GM12891 (cell line): Measurements from ENCODE around the gene PPFIA3. TPM values are rescaled to one million over a fixed set of nuclear protein-coding genes. Genes with fewer than 3 reads are reported as not detected.
A peak's percentile ranks its signal among the peaks of the same experiment; 100 is the strongest.
"Not testable (repeated sequence)": the region's sequence is repeated elsewhere in the genome, so short reads cannot be mapped to it uniquely, and the experiment has no call there.

Experiments used
- DNase-seq: peaks from one replicate; pipeline ENCODE4 v3.0.0; 2011; ENCODE audit warnings: low spot score; ENCODE audit not compliant: insufficient read length
- FAIRE-seq: peaks from 2 replicates; lab custom pipeline; 2011; peaks lifted over from hg19 to GRCh38; lab: Jason Lieb, UNC
- PAX5 ChIP-seq: IDR thresholded peaks from 2 replicates; pipeline ENCODE4 v1.6.1; 2011; ENCODE audit warnings: low read length, moderate library complexity, mild to moderate bottlenecking; ENCODE audit not compliant: insufficient read depth, severe bottlenecking
- POLR2A ChIP-seq: IDR thresholded peaks from 2 replicates; pipeline ENCODE4 v1.6.1; 2011; ENCODE audit warnings: low read depth, low read length, control low read depth
- POLR2AphosphoS5 ChIP-seq: IDR thresholded peaks from 2 replicates; pipeline ENCODE4 v1.6.1; 2011; ENCODE audit warnings: low read depth, low read length, control low read depth
- POU2F2 ChIP-seq: IDR thresholded peaks from 2 replicates; pipeline ENCODE4 v1.6.1; 2011; ENCODE audit warnings: low read depth, mild to moderate bottlenecking, control low read depth, low read length, moderate library complexity
- SPI1 ChIP-seq: IDR thresholded peaks from 2 replicates; pipeline ENCODE4 v1.6.1; 2011; ENCODE audit warnings: low read depth, low read length, control low read depth
- TAF1 ChIP-seq: IDR thresholded peaks from 2 replicates; pipeline ENCODE4 v1.6.1; 2011; ENCODE audit warnings: low read depth, low read length, control low read depth
- polyA plus RNA-seq: library from polyadenylated mRNA; unstranded; fragments of >200 nt; gene quantifications from one replicate; pipeline ENCODE4 v1.2.1, GENCODE V29; 2012; ENCODE audit warnings: low read depth, missing spikeins, inconsistent platforms; ENCODE audit not compliant: missing spikeins

Gene PPFIA3
- polyA plus RNA-seq: 0.27 TPM

- no peak for DNase-seq
- no peak for TF ChIP-seq POU2F2
- no peak for TF ChIP-seq POLR2A
- TF ChIP-seq TAF1: no peak
- no peak for TF ChIP-seq PAX5
- TF ChIP-seq SPI1: no peak
- no peak for TF ChIP-seq POLR2AphosphoS5
- no peak for FAIRE-seq
Measured at GRCh38 chr19:49119411-49120324, at the start of gene PPFIA3. Gene PPFIA3, plus strand, starts transcription at chr19:49119544. Its CDS starts 8,330 bp downstream, at chr19:49127874.

DNA sequence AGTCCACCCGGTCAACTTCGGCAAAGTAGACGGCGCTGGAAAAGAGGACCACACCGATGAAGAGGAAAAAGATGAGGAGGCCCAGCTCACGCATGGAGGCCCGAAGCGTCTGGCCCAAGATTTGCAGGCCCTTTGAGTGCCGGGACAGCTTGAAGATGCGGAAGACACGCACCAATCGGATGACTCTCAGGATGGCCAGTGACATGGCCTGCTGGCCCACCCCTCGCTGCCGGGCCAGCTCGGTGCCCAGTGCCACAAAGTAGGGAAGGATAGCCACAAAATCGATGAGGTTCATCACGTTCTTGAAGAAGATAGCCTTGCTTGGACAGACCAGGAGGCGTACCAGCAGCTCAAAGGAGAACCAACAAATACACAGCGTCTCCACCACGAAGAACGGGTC, 48.9 kb upstream of the PPFIA3 start:
- DNase-seq (no peak), FAIRE-seq (no peak)
- TF ChIP-seq POLR2AphosphoS5: no peak
- TF ChIP-seq SPI1: no peak
- no peak for TF ChIP-seq POLR2A
- no peak for TF ChIP-seq TAF1
- no peak for TF ChIP-seq PAX5
- no peak for TF ChIP-seq POU2F2

DNA sequence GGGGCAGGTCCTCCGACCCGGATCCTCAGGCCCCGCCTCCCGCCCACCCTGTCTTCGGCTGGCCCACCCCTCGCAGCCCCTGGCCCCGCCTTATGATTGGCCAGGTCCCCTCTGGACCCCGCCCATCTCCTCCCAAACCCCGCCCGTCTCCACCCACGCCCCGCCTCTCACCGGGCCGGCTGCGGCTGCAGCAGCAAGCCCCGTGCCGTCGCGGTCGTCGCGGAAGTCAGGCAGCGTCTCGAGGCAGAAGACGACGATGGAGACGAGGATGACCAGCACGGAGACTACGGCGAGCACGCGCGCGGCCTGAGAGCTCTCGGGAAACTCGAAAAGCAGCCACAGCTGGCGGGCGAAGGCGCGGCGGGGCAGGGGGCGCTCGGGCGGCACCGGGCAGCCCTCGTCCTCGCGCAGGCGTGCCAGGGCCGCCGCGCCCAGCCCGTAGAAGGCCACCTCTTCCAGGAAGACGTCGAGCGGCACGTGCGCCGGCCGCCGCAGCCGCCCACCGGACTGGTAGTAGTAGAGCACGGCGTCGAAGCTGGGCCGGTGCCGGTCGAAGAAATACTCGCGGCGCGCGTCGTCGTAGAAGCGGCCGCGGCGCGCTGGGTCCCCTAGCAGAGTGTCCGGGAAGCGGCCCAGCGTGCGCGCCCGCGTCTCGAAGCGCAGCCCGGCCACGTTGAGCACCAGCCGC, 47.3 kb upstream of the PPFIA3 start:
- TF ChIP-seq SPI1: no peak
- TF ChIP-seq PAX5: no peak
- no peak for TF ChIP-seq POU2F2
- no peak for TF ChIP-seq POLR2AphosphoS5
- TF ChIP-seq TAF1: no peak
- no peak for TF ChIP-seq POLR2A
- DNase-seq: no peak
- FAIRE-seq: no peak

DNA sequence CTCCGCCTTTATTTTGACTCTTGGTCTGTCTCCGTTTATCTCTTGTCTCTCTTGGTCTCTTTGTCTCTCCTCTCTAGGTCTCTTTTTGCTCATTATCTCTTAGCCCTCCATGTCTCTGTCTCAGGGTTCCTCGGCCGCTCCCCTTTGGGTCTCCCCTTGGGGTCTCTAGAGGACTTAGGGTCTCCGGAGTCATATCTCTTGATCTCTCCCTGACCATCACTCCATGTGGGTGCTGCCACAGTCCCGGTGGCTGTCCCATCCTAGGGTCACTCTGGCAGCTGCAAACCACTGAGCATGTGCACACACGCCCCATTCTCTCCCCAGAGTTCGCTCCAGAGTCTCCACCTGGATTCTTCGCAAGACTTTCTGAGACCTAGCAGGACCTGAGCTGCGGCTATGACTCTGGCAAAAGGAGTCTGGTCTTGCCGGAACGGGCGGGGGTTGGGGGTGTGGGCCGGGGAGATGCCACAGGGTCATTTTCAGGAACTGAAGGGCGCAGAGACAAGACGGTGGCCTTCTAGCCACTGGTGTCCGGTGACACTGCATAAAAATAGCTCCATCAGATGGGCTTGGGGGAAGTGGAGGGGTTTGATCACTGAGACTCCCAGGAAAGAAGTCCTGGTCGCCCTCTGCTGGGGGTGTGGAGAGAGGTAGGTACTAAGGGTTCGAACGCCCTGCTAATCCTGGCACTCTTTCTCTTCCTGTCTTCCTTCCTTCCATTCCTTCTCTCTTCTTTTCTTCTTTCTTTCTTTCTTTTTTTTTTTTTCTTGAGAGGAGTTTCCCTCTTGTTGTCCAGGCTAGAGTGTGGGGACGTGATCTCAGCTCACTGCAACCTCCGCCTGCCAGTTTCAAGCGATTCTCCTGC, 45.6 kb upstream of the PPFIA3 start:
- FAIRE-seq: no peak
- TF ChIP-seq POLR2AphosphoS5 (no peak), POLR2A (no peak), PAX5 (no peak), SPI1 (no peak), TAF1 (no peak), POU2F2 (no peak)
- DNase-seq: no peak

GRCh38 chr19:49074869-49075268, 44.5 kb upstream of the PPFIA3 start:
- not testable (repeated sequence) for DNase-seq
- peak; percentile 9 for FAIRE-seq

DNA sequence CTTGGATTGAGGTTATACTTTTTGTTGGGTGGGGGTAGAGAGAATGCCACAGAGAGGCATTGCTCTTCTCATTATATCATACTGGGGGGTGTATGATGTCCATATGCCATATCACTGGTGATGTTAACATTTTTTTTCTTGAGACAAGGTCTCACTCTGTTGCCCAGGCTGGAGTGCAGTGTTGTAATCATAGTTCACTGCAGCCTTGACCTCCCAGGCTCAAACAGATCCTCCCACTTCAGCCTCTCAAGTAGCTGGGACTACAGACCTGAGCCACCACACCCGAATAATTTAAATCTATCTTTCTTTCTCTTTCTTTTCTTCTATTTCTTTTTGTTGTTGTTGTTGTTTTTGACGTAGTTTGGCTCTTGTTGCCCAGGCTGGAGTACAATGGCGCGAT, 39.0 kb upstream of the PPFIA3 start:
- DNase-seq (no peak), FAIRE-seq (no peak)
- TF ChIP-seq POU2F2 (no peak), TAF1 (no peak)

- FAIRE-seq (no peak), DNase-seq (no peak)
- TF ChIP-seq SPI1 (no peak), PAX5 (no peak), POLR2AphosphoS5 (no peak), POLR2A (no peak)
Measured at GRCh38 chr19:49081273-49081672, 38.1 kb upstream of the PPFIA3 start.

DNA sequence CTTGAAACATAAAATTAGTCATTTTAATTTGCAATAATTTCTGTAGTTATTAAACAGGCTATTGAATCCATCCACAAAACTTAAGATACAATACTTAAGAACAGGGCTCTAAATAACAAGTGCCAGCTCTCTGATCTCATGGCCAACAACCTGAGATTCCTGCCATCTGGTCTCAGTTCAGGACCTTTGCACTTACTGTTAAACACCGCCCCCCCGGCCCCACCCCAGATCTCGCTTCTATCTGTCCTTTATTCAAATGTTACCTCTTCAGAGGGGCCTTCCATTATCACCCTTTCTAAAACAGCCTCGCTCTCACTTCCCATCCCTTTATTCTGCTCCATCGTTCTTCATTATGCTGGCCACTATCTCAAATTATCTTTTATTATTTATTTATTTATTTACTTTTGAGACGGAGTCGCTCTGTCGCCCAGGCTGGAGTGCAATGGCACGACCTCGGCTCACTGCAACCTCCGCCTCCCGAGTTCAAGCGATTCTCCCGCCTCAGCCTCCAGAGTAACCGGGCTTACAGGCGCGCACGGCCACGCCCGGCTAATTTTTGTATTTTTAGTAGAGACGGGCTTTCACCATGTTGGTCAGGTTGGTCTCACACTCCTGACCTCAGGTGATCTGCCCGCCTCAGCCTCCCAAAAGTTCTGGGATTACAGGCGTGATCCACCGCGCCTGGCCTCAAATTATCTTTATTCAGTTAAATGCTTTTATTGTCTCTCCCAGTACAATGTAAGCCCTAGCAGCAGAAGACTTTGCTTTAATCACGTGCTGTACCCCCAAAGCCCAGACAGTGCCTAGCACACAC, 34.9 kb upstream of the PPFIA3 start:
- DNase-seq: no peak
- no peak for FAIRE-seq
- TF ChIP-seq POU2F2 (no peak), POLR2AphosphoS5 (no peak), TAF1 (no peak), PAX5 (no peak), POLR2A (no peak), SPI1 (no peak)

DNA sequence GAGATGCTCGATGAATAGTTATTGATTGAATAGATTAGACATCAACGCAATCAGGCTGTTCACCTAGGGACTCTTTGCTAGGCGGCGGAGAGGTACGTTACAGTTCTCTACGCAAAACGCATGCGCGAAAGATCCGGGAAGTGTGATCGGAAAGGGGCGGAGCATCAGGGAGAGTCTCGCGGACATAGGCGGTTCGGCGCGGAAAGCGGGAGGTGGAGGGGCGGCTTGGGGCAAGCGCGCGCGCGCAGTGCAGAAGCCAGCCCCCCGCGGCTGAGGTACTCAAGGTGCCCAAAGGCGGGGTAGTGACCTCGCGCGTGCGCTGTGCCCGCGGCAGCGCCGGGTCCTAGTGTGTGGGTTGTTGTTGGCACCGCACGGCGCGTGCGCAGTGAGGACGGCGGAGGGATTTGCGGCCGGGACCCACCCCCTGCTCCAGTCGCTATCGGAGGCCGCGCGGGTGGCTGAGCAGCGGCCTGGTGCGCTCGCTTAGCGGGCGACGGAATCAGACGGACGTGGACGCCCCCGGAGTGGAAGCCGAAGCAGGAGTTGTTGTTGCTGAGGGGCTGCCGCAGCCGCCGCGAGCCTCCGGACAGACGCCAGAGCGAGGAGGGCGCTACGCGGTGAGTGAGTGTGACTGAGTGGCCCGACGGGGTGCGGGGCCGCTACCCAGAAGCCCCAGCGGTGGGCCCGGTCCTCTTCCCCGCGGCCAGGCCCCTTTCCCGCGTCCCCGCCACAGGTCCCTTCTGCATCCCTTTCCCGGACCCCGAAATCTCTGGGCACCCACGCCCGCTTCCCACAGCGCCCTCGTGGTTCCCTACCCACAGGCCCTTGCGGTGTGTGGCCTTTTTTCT, 34.1 kb upstream of the PPFIA3 start, which contains the start of gene SNRNP70:
Gene SNRNP70 (plus strand): TSS at position 432 of the 848 bp plus-strand sequence. CDS start 964 bp downstream, outside the sequence.
- peak; percentile 99 for FAIRE-seq
- peak; percentile 99 for DNase-seq
- TF ChIP-seq POLR2AphosphoS5: peak; percentile 95
- peak; percentile 68 for TF ChIP-seq POU2F2
- peak; percentile 57 for TF ChIP-seq PAX5
- TF ChIP-seq SPI1: 0 out of 2 replicates have a peak, but pooled peaks have one; percentile 9
- peak; percentile 95 for TF ChIP-seq POLR2A
- TF ChIP-seq TAF1: peak; percentile 97
